ENCODE measurements around the gene RGS12. TPM values are rescaled to one million over a fixed set of nuclear protein-coding genes. Genes with fewer than 3 reads are reported as not detected.

The RGS12 gene
- total and polyA plus RNA-seq, 2 of the 13 experiments (the other 11 are each of a cell fraction or from before 2014, with no cell fraction given): 21.0 to 27.7 TPM

DNA sequence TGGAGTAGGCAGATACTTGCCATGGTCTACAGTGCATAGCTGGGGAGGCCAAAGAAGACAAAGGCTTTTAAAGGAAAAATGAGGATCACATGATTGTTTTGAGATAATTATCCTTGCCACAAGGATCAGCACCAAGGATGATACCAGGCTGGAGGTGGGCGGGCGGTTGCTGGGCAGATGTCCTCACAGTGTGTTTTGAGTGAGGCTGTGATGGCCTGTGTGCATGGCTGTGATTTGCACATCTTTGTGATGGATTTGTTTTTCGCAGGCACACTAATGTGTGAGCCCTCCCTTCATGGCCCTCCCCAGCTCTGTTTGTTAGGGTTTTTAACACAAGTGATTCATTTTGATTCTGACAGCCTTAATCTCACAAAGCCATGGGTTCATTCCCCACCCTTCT is 46.8 kb downstream of the RGS12 start:
- H3K9ac ChIP-seq (ENCODE audit: insufficient read depth, low read depth, low read length): no peak overlapping the region
- DNase-seq (ENCODE audit: low spot score) (no peak), ATAC-seq (no peak), FAIRE-seq (no peak)
- 97% methylated on average over 3 of the region's 3 CpGs for WGBS (ENCODE audit: low lambda C conversion rate)
- no peak overlapping the region for H3K4me2 ChIP-seq (ENCODE audit: low read depth, low read length)
- peaks cover 9% of the 10 kb centered on the region for H3K79me2 ChIP-seq (ENCODE audit: insufficient read depth, low read length)
- H3K36me3 ChIP-seq (replicated peaks in 1 of 2; ENCODE audit: control insufficient read depth in 1 of 2, insufficient read depth in 2 of 2, low read length in 2 of 2): peaks cover 4 to 11% of the 10 kb centered on the region in 2 experiments; a peak in 2 of 5 replicates
- no peaks in the 10 kb centered on the region for H3K27me3 ChIP-seq (ENCODE audit: control insufficient read depth in 1 of 2, insufficient read depth in 2 of 2, low read length in 2 of 2)
- no peak for TF ChIP-seq SRY (CRISPR knock-in tag; IDR thresholded peaks at IDR 0.05)
- no peak for TF ChIP-seq PHF8 (CRISPR knock-in tag; IDR thresholded peaks at IDR 0.05)
- no peak for TF ChIP-seq FOSL1 (CRISPR knock-in tag; IDR thresholded peaks at IDR 0.05; ENCODE audit: borderline replicate concordance)
- TF ChIP-seq ARNT (IDR thresholded peaks at IDR 0.05): no peak
- no peak for TF ChIP-seq MEIS1 (CRISPR knock-in tag; IDR thresholded peaks at IDR 0.05; ENCODE audit: borderline replicate concordance)
- TF ChIP-seq SNRNP70 (IDR thresholded peaks at IDR 0.05; ENCODE audit: low read depth, low read length): no peak
- TF ChIP-seq ZNF431 (CRISPR knock-in tag; IDR thresholded peaks at IDR 0.05; ENCODE audit: borderline replicate concordance, low read depth): no peak
- no peak for TF ChIP-seq ZBTB46 (CRISPR knock-in tag; IDR thresholded peaks at IDR 0.05; ENCODE audit: borderline replicate concordance)
- no peak for TF ChIP-seq NCOA1 (CRISPR knock-in tag; IDR thresholded peaks at IDR 0.05)
- H2AFZ ChIP-seq (ENCODE audit: low read length): no peak overlapping the region
- no TSS peak for BruUV-seq (replicated peaks)
- H4K20me1 ChIP-seq (ENCODE audit: insufficient read depth, low read length): no peaks in the 10 kb centered on the region
- POLR2A ChIA-PET: no interaction called here
- intact Hi-C loops (cut with micrococcal nuclease; ENCODE audit: unreplicated experiment) (no loop called here), in situ Hi-C loops (cut with HindIII; ENCODE audit: extremely low pct_ligation_motif_present, low pct_unique_long_range_greater_than_20kb) (no loop called here)
- H3K4me1 ChIP-seq (ENCODE audit: insufficient read depth, low read length): peaks cover 27% of the 10 kb centered on the region
- CTCF ChIA-PET (ENCODE audit: low intra/inter-chr PET ratio, low total read pairs): no interaction called here
- no peaks in the 10 kb centered on the region for H3K9me3 ChIP-seq (ENCODE audit: low read length)
- H3K27ac ChIP-seq (ENCODE audit: extremely low read length, insufficient read depth, low read length): no peak overlapping the region
- H3K4me3 ChIP-seq (replicated peaks in 1 of 3; ENCODE audit: insufficient read depth in 1 of 3, low read depth in 2 of 3, low read length in 3 of 3): no peak overlapping the region

Data from HepG2 (cell line).